ENCODE results near the gene ITGB1BP1.
A peak's percentile ranks its signal among the peaks of the same experiment; 100 is the strongest.

Gene ITGB1BP1

DNA sequence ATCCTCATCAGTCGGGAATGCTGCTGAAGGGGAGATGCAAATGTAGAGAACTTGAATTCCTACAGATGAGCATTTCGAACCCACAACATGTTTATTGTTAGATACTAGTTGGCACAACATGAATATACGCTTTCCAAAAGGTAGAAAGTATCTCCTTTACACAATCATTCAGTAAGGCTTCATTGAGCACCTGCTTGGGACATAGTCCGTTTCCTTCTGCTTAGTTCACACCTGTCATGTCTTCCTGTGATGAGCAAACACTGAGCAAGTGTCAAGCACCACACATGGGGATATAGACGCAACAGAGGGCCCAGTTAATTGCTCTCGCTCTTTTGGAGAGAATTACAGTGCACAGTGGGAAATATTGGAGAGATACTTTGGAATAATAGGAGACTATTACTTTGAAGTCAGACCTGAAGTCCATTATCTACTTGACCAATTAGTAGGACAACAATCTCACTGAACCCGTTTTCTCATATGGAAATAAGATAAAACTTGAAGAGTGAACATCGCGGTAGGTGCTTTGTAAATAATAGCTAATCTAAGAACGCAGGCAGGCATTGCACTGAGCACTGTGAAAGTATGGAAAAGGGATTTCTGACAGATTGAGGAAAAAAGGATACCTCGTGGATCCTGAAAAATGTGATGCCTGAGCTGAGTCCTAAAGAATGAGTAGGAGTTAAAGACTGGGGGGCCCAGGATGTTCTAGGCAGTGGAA is 1.3 kb upstream of the ITGB1BP1 start:
- no peak for DNase-seq

DNA sequence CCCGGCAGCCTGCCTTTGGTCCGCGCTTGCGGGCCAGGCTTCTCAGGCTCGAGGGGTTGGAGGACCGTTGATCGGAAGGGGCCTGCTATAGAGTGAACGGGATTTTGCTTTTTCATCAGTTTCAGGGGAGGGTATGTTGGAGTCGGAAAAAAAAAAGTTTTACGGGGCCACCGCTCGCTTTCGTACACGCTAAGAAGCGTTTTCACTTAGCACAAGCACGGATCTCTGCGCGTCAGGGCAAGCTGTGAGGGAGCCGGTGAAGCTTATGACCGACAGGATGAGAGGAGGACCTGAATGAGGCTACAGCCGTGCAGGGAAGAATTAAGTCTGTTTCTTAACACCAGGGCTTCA is 569 bp upstream of the ITGB1BP1 start:
- DNase-seq = no peak

DNA sequence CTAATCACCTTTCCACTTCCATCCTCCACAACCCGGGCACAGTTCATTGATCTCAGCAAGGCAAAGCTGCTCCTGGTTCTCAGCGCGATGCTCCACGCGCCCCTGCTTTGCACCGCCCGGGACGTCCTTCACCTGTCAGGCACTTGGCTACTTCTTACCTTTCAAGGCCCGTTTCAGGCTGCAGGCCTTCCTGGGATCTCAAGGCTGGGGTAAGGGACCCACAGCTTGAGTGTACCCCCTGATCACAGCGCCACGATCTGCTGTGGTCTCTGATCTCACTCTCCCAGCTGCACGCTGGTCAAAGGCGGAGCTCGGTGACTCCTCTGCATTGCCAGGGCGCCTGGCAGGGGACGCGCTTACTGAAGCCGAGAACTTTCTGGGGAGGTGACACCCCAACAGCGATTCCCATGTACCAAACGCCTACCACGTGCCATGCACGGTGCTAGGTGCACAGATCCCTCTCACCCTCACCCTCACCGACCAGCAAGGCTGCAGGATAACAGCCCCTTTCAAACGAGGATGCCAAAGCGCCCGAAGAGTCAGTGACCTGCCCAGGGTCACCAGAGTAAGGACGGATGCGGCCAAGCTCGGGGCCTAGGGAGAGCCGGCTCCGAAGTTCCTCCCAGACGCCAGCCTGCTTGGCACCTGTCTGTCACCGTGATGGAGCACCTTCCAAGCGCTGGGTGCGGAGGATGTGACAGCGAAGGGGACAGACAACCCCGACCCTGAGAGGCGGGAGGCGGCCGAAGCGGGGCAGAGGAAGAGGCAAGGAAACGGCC is 818 bp downstream of the ITGB1BP1 start:
- DNase-seq = peak; percentile 24

DNA sequence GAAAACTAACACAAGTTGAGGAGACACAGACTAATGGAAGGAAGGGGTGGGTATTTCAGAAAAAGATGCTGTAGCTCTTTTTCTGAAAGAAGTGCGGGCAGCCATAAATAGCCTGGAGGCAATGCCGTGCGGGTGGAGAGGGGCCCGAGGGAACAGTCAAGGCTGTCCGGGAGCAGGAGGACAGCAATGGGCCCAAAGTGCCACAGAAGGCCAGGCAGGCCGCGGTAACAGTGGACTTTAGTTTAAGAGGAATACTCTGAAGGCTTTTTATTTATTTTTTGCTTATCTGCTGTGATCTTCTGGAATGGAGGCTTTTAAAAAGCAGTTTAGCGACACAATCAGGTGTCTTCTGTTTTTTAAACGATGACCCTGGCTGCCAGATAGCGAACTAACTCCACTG is 2.8 kb downstream of the ITGB1BP1 start:
- no peak for DNase-seq

DNA sequence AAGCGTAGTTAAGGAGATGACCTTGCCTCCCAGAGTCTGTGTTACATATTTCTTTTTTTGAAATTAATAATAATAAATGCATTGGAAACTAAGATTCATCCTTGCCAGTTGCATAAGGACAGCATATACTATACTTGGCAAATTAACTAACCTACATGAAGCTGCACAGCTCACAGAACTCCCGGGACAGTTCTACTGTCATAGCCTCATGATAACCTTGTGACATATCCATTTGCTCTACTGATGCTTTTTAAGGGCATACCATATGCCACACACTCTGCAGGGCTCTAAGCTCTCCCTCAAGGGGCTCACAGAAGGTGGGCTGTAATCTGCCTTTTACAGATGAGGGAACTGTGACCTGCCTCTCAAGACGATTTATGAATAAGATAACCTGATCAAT is 3.8 kb downstream of the ITGB1BP1 start:
- no peak for DNase-seq

DNA sequence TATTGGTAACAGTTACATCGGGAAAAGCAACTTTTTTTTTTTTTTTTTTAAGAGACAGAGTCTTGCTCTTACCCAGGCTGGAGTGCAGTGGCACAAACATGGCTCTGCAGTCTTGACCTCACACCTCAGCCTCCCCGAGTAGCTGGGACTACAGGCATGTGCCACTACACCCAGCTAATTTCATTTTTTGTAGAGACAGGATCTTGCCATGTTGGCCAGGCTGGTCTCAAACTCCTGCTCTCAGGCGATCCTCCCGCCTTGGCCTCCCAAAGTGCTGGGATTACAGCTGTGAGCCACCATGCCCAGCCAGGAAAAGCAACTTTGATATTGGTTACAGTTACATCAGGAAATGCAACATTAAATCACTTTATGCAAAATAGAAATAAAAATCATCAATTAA is 4.6 kb downstream of the ITGB1BP1 start:
- no peak for DNase-seq

DNA sequence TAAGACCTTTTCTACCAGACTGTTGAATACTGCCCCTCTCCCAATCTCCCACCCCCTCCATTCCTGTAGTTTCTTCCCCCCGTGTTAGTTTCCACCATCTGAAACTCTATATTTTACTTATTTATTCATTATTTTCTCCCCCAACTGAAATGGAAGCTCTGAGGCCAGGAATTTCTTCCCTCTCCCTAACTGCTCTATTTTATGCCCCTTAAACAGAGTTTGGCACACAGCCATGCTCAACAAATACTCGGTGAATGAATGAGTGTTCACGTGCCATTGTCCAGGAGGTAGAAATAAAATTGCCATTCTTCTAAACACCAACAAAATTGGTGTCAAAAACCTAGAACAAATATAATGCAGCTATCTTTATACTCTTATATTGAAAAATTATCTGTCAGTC is 5.6 kb downstream of the ITGB1BP1 start:
- no peak for DNase-seq

DNA sequence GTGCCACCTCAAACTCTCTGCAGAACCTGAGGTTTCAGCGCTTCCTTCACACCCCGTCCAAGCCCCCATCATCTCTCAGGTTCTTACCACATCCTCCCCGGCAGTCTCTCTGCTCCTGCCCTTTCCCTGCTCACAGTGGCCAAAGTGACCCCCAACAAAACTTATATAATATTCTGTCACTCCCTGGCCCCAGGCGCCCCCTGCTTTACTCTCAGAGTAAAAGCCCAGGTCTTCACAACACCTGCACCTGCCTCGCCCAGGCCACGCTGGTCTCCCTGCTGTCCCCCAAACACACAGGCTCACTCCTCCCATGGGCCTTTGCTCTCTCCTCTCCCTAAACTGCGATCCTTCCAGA is 6.4 kb downstream of the ITGB1BP1 start:
- DNase-seq = no peak

DNA sequence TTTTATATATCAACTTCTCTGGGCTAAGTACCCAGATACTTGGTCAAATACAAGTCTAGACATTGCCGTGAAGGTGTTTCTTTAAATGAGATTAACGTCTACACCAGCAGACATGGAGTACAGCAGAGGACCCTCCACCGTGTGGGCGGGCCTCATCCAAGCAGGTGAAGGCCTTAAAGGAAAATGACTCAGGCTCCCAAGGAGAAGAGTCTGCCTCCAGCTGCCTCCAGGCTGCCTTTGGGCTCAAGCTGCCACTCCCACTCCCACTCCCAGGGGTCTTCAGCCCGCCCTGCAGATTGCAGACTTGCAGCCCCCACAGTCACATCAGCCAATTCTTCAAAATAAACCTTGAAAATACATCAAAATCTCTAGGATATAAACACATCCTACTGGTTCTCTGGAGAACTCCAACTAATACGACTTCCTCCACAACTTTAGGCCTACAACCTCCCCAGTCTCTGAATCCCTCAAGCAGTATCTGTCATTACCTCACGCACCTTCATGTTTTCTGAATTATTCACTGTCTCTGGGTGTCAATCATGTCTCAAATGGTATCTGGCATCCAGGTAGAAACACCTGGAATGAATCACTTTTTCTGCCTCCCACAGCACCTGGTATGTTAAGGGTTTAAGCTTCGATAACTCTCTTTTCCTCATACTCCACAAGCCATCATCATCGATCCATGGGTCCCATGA is 6.9 kb downstream of the ITGB1BP1 start:
- DNase-seq = no peak

DNA sequence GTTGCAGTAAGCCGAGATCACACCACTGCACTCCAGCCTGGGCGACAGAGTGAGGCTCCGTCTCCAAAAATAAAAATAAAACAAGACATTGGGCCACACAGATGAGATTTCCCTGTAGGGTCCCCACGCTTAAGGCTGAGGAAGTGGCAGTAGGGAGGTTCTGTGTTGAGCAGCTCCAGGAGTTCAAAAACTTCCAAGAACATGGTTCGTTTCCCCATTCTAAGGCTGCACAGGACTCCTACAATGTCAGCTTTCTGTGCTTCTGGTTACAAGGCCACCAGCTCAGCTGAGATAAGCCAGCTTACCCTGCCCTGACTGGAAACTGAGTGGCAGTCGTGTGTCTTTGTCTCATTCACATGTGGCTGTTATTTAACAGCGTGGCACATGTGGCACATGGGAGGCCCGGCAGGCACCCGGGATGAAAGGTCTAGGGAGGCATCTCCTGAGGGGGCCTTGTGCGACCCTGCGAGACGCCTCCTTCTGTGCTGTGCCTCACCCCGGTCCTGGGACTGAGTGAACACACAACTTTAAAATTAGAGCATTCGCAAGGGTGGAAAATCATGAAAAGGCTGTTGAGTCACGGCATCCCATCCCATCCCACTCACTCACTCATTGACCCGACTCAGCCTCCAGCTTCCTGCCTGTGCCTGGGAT is 7.7 kb downstream of the ITGB1BP1 start:
- DNase-seq = peak; percentile 23

DNA sequence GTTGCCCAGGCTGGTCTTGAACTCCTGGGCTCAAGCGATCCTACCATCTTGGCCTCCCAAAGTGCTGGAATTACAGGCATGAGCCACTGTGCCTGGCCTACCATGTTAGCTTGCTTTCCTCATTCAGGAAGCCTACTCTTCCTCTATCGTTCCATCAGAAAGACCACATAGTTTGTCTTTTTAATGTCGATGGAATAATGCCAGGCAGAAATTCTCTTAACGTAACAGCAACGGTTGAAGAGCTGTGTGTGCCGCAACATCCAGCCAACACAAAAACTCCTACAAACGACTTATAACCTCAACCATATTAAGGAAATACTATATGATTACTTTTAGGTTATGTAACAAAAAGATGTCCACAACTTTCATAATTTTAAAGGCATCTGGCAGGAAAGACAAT is 10.5 kb downstream of the ITGB1BP1 start:
- DNase-seq = no peak

DNA sequence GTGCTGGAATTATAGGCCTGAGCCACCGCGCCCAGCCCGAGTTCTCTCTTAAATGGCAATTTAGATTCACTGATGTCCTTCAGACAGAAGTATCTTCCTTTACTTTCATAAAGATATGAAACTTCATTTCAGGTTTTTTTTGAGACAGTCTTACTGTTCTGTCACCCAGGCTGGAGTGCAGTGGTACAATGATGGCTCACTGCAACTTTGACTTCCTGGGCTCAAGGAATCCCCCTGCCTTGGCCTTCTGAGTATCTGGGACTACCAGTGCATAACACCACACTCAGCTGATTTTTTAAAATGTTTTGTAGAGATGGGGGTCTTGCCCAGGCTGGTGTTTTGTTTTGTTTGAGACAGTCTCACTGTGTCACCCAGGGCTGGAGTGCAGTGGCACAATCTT is 13.2 kb downstream of the ITGB1BP1 start:
- DNase-seq = no peak

DNA sequence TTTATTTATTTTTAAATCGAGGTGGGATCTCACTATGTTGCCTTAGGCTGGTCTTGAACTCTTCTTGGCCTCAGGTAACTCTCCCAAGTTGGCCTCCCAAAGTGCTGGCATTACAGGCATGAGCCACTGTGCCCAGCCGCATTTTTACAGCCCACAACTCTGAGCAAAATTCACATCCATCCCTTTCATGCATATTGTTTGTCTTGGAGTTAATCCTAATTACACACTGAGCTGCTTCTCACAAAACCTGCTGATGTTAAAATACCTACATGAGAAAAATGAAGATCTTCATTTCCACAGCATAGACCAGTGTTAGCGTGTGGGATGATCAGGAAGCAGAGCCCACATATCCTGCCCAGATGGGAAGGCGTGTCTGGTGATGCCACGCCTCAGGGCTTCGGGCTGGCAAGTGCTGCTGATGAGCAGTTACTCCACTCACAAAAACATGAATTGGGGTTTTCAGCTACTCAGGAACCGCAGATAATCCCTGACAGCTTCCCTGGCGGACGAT is 14.6 kb downstream of the ITGB1BP1 start:
- DNase-seq = peak; percentile 16

DNA sequence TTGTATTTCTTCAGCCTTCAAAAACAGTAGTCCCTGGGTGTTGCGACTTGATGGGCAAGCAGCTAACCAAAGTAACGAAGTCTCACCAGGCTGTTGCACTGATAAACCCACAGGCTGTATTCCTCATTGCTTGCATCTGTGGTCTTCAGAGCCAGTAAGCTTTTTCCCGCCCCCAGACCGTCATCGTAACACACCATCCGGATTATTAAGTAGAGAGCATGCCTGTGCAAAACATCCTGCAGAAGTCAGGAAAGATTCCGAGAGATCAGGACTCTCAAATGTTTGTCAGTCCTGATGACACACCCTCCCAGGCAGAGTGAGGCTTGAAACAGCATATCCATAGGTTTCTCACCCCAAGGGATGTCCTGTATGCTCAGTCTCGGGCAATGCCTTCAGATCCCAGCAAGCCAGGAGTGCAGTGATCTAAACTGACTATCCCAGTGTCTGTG is 15.9 kb downstream of the ITGB1BP1 start:
- no peak for DNase-seq

DNA sequence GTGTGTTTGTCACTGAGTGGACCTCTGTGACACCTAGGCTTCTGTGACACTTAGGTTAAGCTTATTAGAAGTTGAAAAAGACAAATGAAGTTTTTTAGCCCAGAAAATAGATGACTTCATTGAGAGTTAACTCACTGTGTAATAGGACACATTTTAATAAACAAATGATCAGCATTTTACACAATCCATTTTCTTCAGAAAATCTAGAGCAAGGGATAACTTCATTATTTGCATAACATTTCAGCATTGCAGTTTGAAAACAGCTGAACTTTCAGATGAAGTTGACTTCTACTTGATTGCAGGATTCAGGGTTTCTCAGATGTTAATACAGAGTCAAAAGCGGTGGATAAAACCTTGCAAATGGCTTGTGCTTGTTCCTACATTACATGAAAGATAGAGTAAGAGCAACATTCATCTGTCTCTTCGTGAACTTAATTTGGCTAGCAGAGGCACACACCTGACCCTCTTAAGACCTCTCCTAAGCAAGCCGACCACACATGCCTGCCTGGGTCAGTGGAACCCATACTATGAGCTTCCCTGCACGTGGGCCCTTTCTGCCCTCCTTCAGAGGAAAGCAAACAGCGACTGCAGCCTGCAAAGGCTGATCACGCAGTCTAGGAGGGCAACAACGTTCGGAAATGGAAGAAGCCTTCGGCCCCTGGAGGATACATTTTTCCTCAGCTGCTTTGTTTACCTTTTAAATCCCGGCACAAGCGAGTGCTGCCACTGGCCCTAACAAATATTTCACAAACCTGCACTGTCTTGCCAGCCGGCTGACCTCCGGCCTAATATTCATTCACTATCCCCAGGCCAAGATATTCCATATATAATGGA is 16.6 kb downstream of the ITGB1BP1 start:
- DNase-seq = no peak

DNA sequence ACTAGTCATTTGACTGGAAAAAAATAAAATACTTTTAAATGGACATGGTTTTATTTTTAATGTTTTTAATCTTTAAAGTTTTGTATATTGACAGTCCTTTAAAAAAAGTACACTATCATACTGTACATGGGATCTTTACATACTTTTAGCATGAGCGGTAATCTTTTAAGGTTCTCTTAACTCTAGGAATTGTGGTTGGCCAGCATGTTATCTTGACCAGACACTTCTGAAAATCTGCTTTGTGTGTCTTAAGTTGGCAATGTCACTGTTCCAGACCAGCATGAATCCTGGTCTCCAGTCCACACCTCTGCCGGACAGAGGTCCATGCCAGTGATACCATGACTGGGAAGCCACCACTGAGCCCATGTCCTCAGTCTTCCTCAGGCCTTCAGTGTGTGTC is 17.7 kb downstream of the ITGB1BP1 start:
- DNase-seq = peak; percentile 30

DNA sequence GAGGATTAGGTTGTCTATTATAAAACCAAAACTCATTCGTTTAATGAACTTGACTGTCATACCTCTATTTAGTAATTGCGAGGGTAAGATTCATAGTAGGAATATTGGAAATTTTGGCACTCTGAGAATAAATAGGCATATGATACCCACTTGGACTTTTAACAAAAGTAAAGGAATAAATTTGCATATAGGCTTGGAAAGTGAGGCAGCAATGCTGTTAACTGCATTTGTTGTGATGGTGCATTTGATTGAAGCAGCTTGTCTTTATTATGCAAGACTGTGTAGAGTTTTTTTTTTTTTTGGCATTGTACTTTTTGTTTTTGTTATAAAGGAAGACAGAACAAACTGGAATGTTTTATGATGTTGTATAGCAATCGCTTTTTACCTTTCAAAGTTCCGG is 18.9 kb downstream of the ITGB1BP1 start:
- no peak for DNase-seq

DNA sequence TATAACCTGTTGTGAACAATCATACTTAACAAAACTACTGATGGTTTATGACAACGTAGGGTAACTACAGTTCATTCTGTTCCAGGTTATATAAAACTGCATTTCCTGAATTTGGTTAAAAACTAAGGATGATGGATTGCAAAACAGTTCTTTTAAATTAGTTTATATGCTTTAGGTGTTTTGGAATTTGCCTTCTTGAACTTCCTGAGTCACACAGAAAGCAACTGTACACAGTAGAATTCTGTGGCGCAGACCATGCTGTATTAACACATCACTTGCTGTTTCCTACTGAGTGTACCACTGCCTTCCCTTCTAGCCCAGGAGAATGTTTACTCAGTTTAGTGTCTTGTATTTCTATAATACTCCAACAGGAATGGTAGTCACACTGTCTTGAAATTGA is 19.4 kb downstream of the ITGB1BP1 start:
- no peak for DNase-seq

DNA sequence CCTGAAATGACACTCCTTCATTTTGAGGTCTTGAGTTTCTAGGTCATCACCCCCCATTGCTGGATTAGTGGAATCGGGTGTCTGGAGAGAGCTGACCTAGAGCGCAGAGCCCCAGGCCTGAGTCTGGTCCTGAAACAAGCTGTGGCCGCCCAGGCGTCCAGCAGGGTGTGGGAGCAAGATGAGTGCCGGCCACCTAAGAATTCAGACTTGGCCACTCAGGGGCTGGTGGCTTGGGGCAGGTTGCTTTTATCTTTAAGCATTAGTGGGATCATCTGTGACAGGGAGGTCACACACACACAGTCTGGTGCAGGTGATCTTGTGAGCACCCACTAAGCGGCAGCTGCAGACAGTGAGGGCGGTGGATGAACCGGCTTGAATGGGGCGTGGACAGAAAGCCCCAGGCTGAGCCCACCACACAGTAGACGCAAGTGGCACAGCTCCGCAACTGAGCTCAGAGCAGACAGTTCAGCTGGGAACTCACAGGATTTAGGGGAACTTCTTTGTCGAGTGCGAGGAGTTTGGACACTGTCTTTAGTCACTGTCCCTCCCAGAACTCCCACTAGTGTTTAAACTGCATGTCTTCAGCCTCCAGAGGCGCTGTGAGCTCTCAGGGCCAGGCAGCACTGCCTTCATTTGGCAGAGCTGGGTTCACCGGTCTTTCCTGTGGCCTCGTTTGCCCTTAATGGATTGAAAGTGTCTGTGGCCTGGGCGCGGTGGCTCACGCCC is 21.5 kb downstream of the ITGB1BP1 start:
- no peak for DNase-seq

DNA sequence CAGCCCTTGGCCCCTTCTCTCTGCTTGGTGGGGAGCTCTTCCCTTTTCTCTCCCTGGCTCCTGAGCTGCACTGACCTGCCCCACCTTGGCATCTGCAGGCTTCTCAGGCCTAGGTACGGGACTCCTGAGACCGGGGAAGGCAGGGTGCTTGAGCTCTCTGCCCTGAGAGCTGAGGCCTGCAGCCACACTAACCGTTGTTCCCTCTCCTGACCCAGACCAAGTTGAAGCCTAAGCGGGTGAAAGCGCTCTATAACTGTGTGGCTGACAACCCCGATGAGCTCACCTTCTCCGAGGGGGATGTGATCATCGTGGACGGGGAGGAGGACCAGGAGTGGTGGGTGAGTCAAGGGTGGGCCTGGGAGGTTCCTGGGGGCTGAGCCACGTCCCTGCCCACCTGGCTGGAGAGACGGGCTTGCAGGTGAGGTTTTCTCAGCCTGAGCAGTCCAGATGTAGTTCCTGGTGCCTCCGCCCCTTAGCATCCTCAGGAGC is 22.2 kb downstream of the ITGB1BP1 start:
- DNase-seq = no peak

All from fibroblast of skin of abdomen (primary cell).